Stimulated activated CD8-positive, alpha-beta memory T cell treated with anti-CD3 and anti-CD28 coated beads, Interleukin-4, amount 100 ng/mL, for 48 hours (primary cell): Measurements from ENCODE around the gene NARS2.

Experiments
- DNase-seq: peaks from one replicate; pipeline ENCODE4 v3.0.0-alpha.2; 2020

The NARS2 gene

GRCh38 chr11:78402847-78403246 lies 171.8 kb downstream of the NARS2 start:
- no peak for DNase-seq

- no peak for DNase-seq
Observed at GRCh38 chr11:78400702-78401101, 174.0 kb downstream of the NARS2 start.

GRCh38 chr11:78400116-78400515 lies 174.5 kb downstream of the NARS2 start:
- DNase-seq, result no peak

GRCh38 chr11:78399136-78399535 lies 175.5 kb downstream of the NARS2 start:
- no peak for DNase-seq

GRCh38 chr11:78398715-78399114 lies 175.9 kb downstream of the NARS2 start:
- DNase-seq, result no peak

GRCh38 chr11:78397398-78397797 lies 177.3 kb downstream of the NARS2 start:
- no peak for DNase-seq

GRCh38 chr11:78395597-78395996 lies 179.1 kb downstream of the NARS2 start:
- no peak for DNase-seq

GRCh38 chr11:78392854-78393253 lies 181.8 kb downstream of the NARS2 start:
- no peak for DNase-seq

GRCh38 chr11:78391424-78391823 lies 183.2 kb downstream of the NARS2 start:
- no peak for DNase-seq

GRCh38 chr11:78390809-78391208 lies 183.9 kb downstream of the NARS2 start:
- no peak for DNase-seq

GRCh38 chr11:78386215-78386941 lies 188.3 kb downstream of the NARS2 start:
- DNase-seq, result no peak
